DND-41 (cell line): ENCODE data around the gene UGGT2.

Experiments
- ATAC-seq: fragments of 200-7000 bp; cut with Tn5 transposase; 3 replicates; pipeline ENCODE4 v1.9.1; 2021; ENCODE audit warnings: low read depth; ENCODE audit not compliant: insufficient read depth
- DNase-seq: peaks from one replicate; pipeline ENCODE4 v3.0.0-alpha.2; 2020
- H2AFZ ChIP-seq: 2 replicates; pipeline ENCODE4 v1.6.0; 2012; ENCODE audit warnings: low read depth, low read length
- H3K27ac ChIP-seq: 2 replicates; pipeline ENCODE4 v1.5.1; 2012; ENCODE audit warnings: low read length, inconsistent platforms
- H3K27me3 ChIP-seq: fragments of 200-600 bp; sonication (generic); 2 replicates; pipeline ENCODE4 v1.6.0; 2012; ENCODE audit warnings: low read length, mild to moderate bottlenecking, inconsistent platforms; ENCODE audit not compliant: insufficient read depth, poor library complexity
- H3K36me3 ChIP-seq: 2 replicates; pipeline ENCODE4 v1.5.1; 2012; ENCODE audit warnings: low read length, inconsistent platforms; ENCODE audit not compliant: insufficient read depth
- H3K4me1 ChIP-seq: 2 replicates; pipeline ENCODE4 v1.5.1; 2012; ENCODE audit warnings: mild to moderate bottlenecking, low read length; ENCODE audit not compliant: insufficient read depth
- H3K4me2 ChIP-seq: 2 replicates; pipeline ENCODE4 v1.6.0; 2012; ENCODE audit warnings: mild to moderate bottlenecking, moderate library complexity, low read length, inconsistent platforms; ENCODE audit not compliant: insufficient read depth
- H3K4me3 ChIP-seq, 2 experiments: fragments of 200-600 bp in 1 of 2; shearing (Covaris generic) in 1 of 2; 2 replicates each; pipeline ENCODE4 v1.5.1; 2012 to 2016; ENCODE audit warnings: inconsistent platforms in 2 of 2, low read length in 2 of 2, mild to moderate bottlenecking in 2 of 2, low read depth in 1 of 2, moderate library complexity in 1 of 2
- H3K79me2 ChIP-seq: 2 replicates; pipeline ENCODE4 v1.6.0; 2012; ENCODE audit warnings: low read length, inconsistent platforms; ENCODE audit not compliant: insufficient read depth
- H3K9ac ChIP-seq: 2 replicates; pipeline ENCODE4 v1.6.0; 2012; ENCODE audit warnings: low read depth, mild to moderate bottlenecking, inconsistent platforms, low read length, moderate library complexity
- H3K9me3 ChIP-seq: 2 replicates; pipeline ENCODE4 v1.5.1; 2012; ENCODE audit warnings: low read length, moderate library complexity, mild to moderate bottlenecking, inconsistent platforms; ENCODE audit not compliant: insufficient read depth, severe bottlenecking
- H4K20me1 ChIP-seq: 2 replicates; pipeline ENCODE4 v1.6.0; 2012; ENCODE audit warnings: low read length; ENCODE audit not compliant: insufficient read depth
- EZH2 ChIP-seq: IDR thresholded peaks from 3 replicates; pipeline ENCODE4 v1.6.1; 2012; ENCODE audit warnings: borderline replicate concordance, low read depth, mild to moderate bottlenecking, moderate library complexity, low read length, inconsistent platforms; ENCODE audit not compliant: severe bottlenecking
- TF ChIP-seq, protein P1 (sequence below): IDR thresholded peaks from 2 replicates; pipeline ENCODE4 v1.5.1; 2012; ENCODE audit warnings: borderline replicate concordance, low read length, moderate library complexity, mild to moderate bottlenecking; ENCODE audit not compliant: poor library complexity, severe bottlenecking; ENCODE audit errors: extremely low read depth

The UGGT2 gene

GRCh38 chr13:95756072-95756471 is 297.1 kb downstream of the UGGT2 start:
- no peak overlapping the region for H3K27ac ChIP-seq
- no peaks in the 10 kb centered on the region for H3K9me3 ChIP-seq

GRCh38 chr13:95754069-95754468 is 299.1 kb downstream of the UGGT2 start:
- no peak overlapping the region for H3K4me3 ChIP-seq
- no peaks in the 10 kb centered on the region for H3K9me3 ChIP-seq
- no peaks in the 10 kb centered on the region for H4K20me1 ChIP-seq
- TF ChIP-seq EZH2, result no peak
- TF ChIP-seq, protein P1, sequence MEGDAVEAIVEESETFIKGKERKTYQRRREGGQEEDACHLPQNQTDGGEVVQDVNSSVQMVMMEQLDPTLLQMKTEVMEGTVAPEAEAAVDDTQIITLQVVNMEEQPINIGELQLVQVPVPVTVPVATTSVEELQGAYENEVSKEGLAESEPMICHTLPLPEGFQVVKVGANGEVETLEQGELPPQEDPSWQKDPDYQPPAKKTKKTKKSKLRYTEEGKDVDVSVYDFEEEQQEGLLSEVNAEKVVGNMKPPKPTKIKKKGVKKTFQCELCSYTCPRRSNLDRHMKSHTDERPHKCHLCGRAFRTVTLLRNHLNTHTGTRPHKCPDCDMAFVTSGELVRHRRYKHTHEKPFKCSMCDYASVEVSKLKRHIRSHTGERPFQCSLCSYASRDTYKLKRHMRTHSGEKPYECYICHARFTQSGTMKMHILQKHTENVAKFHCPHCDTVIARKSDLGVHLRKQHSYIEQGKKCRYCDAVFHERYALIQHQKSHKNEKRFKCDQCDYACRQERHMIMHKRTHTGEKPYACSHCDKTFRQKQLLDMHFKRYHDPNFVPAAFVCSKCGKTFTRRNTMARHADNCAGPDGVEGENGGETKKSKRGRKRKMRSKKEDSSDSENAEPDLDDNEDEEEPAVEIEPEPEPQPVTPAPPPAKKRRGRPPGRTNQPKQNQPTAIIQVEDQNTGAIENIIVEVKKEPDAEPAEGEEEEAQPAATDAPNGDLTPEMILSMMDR, result no peak
- H3K27me3 ChIP-seq, result no peaks in the 10 kb centered on the region
- no peak overlapping the region for H2AFZ ChIP-seq
- no peak for ATAC-seq
- H3K4me1 ChIP-seq, result no peaks in the 10 kb centered on the region
- no peak overlapping the region for H3K9ac ChIP-seq
- H3K4me2 ChIP-seq, result no peak overlapping the region
- no peak overlapping the region for H3K27ac ChIP-seq
- H3K79me2 ChIP-seq, result no peaks in the 10 kb centered on the region
- H3K36me3 ChIP-seq, result 0 out of 2 replicates have a peak, but pooled peaks cover 3% of the 10 kb centered on the region
- no peak for DNase-seq

More at GRCh38 chr13:95756072-95756471, 297.1 kb downstream of the UGGT2 start:
- Histone ChIP-seq H2AFZ (no peak overlapping the region), H3K4me1 (no peaks in the 10 kb centered on the region), H4K20me1 (no peaks in the 10 kb centered on the region), H3K4me3 (no peak overlapping the region), H3K9ac (no peak overlapping the region), H3K27me3 (no peaks in the 10 kb centered on the region), H3K4me2 (no peak overlapping the region), H3K79me2 (no peaks in the 10 kb centered on the region), H3K36me3 (peaks cover 8% of the 10 kb centered on the region; the same call in 1 of the 2 replicates)
- no peak for TF ChIP-seq EZH2
- TF ChIP-seq, protein P1, result no peak
- ATAC-seq, result no peak
- DNase-seq, result no peak

GRCh38 chr13:95752677-95753076 is 300.5 kb downstream of the UGGT2 start:
- Histone ChIP-seq H3K9ac (no peak overlapping the region), H3K27me3 (no peaks in the 10 kb centered on the region), H3K4me2 (no peak overlapping the region), H3K79me2 (no peaks in the 10 kb centered on the region), H2AFZ (no peak overlapping the region), H3K4me3 (no peak overlapping the region), H3K4me1 (no peaks in the 10 kb centered on the region), H3K27ac (no peak overlapping the region), H3K36me3 (0 out of 2 replicates have a peak, but pooled peaks cover 1% of the 10 kb centered on the region), H4K20me1 (no peaks in the 10 kb centered on the region), H3K9me3 (no peaks in the 10 kb centered on the region)
- ATAC-seq (no peak), DNase-seq (no peak)
- TF ChIP-seq, protein P1, result no peak
- TF ChIP-seq EZH2, result no peak
